Body of pancreas (tissue), 4 donors: ENCODE results near the gene CCDC9.

Experiments used
- POLR2A ChIP-seq, 3 donors: fragments of 450-650 bp; IDR thresholded peaks; one replicate each; pipeline ENCODE4 v1.6.1; 2016; ENCODE audit warnings: antibody characterized with exemption in 3 of 3, mild to moderate bottlenecking in 2 of 3
- TF ChIP-seq, protein P1 (sequence below), 7 experiments: fragments of 450-650 bp in 4 of 7; fragments of 200-600 bp in 3 of 7; sonication (generic) in 3 of 7; IDR thresholded peaks; one replicate each; pipeline ENCODE4 v1.5.1; 2016 to 2019; ENCODE audit warnings: antibody characterized with exemption in 7 of 7

DNA sequence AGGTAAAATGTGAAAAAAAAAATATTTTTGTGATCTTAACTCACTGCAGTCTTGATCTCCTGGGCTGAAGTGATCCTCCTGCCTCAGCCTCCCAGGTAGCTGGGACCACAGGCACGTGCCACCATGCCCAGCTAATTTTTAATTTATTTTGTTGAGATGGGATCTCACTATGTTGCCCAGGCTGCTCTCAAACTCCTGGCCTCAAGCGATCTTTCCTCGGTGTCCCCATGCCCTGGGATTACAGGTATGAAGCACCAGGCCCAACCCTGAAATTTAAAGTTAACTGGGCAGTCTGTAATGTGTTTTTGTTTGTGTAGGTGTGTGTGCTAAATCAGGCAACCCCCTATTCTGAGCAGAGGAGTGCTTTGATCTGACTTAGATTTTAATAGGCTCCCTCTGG, 50.0 kb downstream of the CCDC9 start:
- TF ChIP-seq, protein P1, sequence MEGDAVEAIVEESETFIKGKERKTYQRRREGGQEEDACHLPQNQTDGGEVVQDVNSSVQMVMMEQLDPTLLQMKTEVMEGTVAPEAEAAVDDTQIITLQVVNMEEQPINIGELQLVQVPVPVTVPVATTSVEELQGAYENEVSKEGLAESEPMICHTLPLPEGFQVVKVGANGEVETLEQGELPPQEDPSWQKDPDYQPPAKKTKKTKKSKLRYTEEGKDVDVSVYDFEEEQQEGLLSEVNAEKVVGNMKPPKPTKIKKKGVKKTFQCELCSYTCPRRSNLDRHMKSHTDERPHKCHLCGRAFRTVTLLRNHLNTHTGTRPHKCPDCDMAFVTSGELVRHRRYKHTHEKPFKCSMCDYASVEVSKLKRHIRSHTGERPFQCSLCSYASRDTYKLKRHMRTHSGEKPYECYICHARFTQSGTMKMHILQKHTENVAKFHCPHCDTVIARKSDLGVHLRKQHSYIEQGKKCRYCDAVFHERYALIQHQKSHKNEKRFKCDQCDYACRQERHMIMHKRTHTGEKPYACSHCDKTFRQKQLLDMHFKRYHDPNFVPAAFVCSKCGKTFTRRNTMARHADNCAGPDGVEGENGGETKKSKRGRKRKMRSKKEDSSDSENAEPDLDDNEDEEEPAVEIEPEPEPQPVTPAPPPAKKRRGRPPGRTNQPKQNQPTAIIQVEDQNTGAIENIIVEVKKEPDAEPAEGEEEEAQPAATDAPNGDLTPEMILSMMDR (IDR thresholded peaks at IDR 0.05): no peak
- TF ChIP-seq POLR2A (IDR thresholded peaks at IDR 0.05): no peak
